ENCODE measurements around the gene ERVK3-1.
"Not testable (repeated sequence)": the region's sequence is repeated elsewhere in the genome, so short reads cannot be mapped to it uniquely, and the experiment has no call there.

ERVK3-1 gene

GRCh38 chr19:58346961-58347929, 42.1 kb downstream of the ERVK3-1 start:
- peak; percentile 46 for DNase-seq (ENCODE audit: low read depth)

- not testable (repeated sequence) for DNase-seq (ENCODE audit: low read depth)
Observed at GRCh38 chr19:58348080-58348479, 42.9 kb downstream of the ERVK3-1 start.

GRCh38 chr19:58349590-58349989, 44.4 kb downstream of the ERVK3-1 start:
- no peak for DNase-seq (ENCODE audit: low read depth)

- DNase-seq (ENCODE audit: low read depth) = no peak
Observed at GRCh38 chr19:58350001-58350861, 45.1 kb downstream of the ERVK3-1 start.

GRCh38 chr19:58350871-58351557, 45.8 kb downstream of the ERVK3-1 start:
- DNase-seq (ENCODE audit: low read depth) = no peak

GRCh38 chr19:58351558-58351878, 46.3 kb downstream of the ERVK3-1 start:
- no peak for DNase-seq (ENCODE audit: low read depth)

- DNase-seq (ENCODE audit: low read depth) = no peak
Observed at GRCh38 chr19:58351990-58352755, 47.0 kb downstream of the ERVK3-1 start.

- DNase-seq (ENCODE audit: low read depth) = no peak
Observed at GRCh38 chr19:58352760-58353671, 47.8 kb downstream of the ERVK3-1 start, which contains the start of gene A1BG. TSS of gene A1BG (minus strand) at chr19:58353492. CDS start at chr19:58353437, 55 bp downstream.

- no peak for DNase-seq (ENCODE audit: low read depth)
Observed at GRCh38 chr19:58353717-58354477, 48.7 kb downstream of the ERVK3-1 start.

- no peak for DNase-seq (ENCODE audit: low read depth)
Observed at GRCh38 chr19:58354478-58355030, 49.4 kb downstream of the ERVK3-1 start.

GRCh38 chr19:58355215-58355796, 50.1 kb downstream of the ERVK3-1 start:
- no peak for DNase-seq (ENCODE audit: low read depth)

- peak; percentile 28 for DNase-seq (ENCODE audit: low read depth)
Observed at GRCh38 chr19:58355908-58356765, 51.0 kb downstream of the ERVK3-1 start.

- DNase-seq (ENCODE audit: low read depth) = no peak
Observed at GRCh38 chr19:58356766-58357480, 51.7 kb downstream of the ERVK3-1 start.

- no peak for DNase-seq (ENCODE audit: low read depth)
Observed at GRCh38 chr19:58357481-58358145, 52.4 kb downstream of the ERVK3-1 start.

- DNase-seq (ENCODE audit: low read depth) = no peak
Observed at GRCh38 chr19:58361900-58362271, 56.7 kb downstream of the ERVK3-1 start.

GRCh38 chr19:58362272-58362994, 57.3 kb downstream of the ERVK3-1 start, which contains the start of gene ZNF497:
TSS of gene ZNF497 (minus strand) at chr19:58362751. CDS start at chr19:58357635, 5,116 bp downstream.
- DNase-seq (ENCODE audit: low read depth) = peak; percentile 93

Measured in T follicular helper cell (primary cell).